Activated T-cell treated with anti-CD3 and anti-CD28 coated beads for 4 hours (primary cell): ENCODE results near the gene KCNH6.

Experiments used
- DNase-seq: peaks from one replicate; pipeline ENCODE4 v3.0.0-alpha.2; 2020

The KCNH6 gene

DNA sequence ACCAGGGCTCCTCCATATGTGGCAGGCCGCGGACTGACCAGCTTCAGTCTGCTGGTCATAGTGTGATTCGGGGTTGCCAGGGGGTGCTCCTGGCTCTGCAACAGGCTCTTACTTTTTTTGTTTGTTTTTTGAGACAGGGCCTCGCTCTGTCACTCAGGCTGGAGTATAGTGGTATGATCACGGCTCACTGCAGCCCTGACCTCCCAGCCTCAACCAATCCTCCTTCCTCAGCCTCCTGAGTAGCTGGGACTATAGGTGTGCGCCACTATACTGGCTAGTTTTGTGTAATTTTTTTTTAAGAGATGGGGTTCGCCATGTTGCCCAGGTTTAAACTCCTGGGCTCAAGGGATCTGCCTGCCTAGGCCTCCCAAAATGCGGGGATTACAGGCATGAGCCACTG is 11.8 kb upstream of the KCNH6 start:
- DNase-seq: no peak

- no peak for DNase-seq
Measured at GRCh38 chr17:63512388-63512787, 10.8 kb upstream of the KCNH6 start.

DNA sequence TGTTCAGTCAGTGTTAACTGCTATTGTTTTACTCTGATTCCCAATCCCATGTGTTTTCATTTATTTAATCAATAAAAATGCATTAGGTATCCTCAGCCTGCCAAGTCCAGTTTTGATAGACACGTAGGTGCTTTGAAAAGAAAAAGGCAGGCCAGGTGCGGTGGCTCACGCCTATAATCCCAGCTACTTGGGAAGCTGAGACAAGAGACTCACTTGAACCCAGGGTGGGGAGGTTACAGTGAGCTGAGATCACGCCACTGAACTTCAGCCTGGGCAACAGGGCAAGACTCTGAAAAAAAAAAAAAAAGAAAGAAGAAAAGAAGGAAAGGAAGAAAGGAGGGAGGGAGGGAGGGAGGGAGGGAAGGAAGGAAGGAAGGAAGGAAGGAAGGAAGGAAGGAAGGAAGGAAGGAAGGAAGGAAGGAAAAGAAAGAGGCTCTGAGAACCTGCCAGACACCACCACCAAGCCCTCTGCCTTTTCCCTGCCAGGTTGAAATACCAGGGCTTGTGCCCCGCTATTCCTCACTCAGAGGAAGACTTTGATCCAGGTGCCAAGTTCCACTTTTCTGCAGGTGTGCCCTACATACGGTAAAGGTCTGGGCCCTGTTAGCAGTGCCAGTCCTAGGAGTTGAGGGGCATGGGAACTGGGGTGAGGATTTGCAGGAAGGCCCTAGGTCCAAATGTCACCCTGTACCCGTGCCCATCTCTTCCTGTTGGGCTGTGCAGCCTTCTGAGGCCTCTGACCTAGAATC is 10.1 kb upstream of the KCNH6 start:
- no peak for DNase-seq

GRCh38 chr17:63514477-63514876 is 8.7 kb upstream of the KCNH6 start:
- no peak for DNase-seq

- no peak for DNase-seq
Measured at GRCh38 chr17:63514974-63515373, 8.2 kb upstream of the KCNH6 start.

DNA sequence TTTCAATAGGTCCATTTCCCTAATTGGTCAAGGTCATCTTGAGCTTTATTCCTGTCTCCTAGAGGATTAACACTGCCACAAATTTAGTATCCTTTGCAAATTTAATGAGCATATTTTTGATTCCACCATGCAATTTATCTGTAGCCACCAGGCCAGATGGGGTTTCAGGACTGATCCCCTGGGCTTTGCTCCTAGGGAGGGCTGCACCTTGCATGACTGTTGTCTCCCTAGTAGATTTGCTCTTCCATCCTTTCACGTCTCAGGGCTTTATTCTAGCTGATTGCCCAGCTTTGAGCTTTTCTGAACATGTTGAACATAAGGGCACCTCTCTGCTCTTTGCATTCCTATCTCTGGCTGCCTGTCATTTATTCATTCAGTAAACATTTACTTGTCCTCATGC is 7.7 kb upstream of the KCNH6 start:
- DNase-seq: no peak

DNA sequence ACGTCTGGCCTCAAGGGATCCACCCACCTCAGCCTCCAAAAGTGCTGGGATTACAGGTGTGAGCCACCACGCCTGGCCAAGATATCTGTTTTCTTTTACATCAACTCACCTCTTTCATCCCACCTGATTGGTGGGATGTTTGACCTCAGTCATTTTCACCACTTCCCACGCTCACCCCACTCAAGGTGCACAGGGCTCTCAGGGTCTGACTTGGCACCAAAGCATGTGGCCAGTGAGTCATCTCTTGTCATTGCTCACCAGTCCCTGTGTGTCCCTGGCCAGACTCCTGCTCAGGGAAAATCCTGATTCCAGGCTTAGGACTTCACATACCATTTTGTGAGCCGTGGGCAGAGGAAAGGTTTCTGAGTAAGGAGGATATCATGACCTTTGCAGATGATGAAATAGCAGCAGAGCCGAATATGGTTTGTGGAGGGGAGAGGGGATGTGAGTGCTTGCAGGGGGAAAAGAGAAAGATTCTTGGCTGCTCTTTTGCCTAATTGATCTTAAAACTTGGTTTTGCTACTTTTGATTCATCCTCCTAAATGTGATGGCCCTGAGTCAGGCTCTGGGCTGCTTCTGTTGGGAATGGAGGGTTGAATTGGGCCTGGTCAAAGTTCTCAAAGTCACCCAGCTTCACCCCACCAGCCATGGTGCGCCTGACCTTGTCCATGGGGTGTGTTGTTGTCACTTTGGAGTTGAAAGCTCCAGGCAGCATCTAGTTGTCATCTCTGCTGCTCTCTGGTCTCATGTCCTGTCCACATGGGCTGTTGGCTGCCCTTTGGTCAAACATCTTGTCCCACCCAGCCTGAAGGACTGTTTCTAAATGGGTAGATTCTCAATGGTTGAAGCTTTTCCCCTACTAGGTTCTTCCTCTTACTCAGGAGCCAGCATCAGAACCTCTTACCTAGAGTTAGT is 6.0 kb upstream of the KCNH6 start:
- no peak for DNase-seq

DNA sequence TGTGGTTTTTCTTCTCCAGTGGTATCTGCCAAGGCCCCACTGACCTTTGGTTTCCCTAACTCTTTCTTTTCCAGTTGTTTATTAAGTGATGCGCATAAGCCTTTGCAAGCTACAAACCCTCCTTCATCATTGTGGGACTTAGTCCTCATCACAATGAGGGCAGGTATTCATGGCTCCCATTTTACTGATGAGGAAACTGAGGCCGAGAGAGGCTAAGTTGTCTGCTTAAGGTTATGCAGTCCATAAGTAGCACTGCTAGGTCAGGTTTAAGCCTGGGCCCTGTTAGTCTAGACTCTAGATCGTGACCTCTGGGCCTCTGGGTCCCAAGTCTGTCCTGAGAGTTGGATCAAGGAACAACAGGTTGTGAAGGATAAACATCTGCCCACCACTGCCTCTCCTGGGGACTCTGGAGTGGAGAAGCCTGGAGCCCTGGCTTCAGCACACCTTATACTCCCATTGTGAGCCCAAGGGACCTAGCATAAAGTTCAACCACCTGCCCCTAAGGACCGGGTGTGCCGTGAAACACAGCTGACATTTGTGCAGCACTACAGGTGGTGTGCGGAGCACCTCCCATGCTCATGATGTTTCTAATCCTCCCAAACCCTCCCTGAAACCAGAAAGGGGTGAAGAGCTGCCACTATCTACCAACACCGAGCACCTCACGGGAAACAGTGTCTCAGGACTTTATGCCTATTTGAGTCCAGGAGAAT is 5.2 kb upstream of the KCNH6 start:
- no peak for DNase-seq

DNA sequence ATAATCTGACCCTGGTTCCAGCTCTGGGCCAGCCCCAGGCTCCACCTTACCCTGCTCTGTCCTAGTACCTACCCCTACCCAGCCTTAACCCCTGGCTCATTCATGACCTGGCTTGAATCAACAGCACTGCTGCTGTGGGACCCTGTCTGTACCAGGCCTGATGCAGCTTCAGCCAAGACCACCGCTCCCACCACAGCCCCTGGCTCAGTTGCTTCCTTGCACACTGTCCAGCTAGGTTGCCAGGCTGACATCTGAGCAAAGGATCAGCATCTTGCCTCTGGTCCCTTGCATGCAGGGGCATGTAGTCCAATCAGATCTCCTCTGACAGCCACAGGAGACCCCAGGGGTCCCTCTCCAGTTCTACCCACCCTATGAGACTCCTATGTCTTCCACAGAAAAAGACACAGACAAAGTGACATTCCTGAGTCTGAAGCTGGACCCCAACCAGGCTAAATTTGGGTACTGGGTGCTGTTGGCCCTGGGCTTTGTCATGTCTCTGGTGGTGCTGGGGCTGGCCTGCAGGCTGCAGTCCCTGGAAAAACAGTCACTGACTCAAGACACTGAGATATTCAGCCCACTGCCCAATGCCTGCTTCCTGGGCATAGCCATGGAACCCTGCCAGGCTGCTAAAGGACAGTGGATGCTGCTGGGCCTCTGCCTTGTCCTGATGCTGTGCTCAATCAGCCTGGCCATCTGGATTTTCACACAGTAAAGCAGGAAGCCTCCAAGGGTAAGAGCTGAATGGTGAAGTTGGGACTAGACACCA is 3.9 kb upstream of the KCNH6 start:
- no peak for DNase-seq

GRCh38 chr17:63519972-63520882 is 2.9 kb upstream of the KCNH6 start:
- DNase-seq: no peak

DNA sequence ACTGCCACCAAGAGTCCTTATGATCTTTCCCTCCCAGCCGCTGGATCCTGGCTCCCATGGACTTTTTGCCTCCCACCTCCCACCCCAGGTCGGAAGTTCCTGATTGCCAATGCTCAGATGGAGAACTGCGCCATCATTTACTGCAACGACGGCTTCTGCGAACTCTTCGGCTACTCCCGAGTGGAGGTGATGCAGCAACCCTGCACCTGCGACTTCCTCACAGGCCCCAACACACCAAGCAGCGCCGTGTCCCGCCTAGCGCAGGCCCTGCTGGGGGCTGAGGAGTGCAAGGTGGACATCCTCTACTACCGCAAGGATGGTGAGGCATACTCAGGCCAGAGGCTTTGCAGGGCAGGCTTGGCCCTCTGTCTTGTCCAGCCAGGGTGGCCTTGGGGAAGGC is 893 bp downstream of the KCNH6 start:
- no peak for DNase-seq

GRCh38 chr17:63525190-63525946 is 2.2 kb downstream of the KCNH6 start:
- DNase-seq: no peak

DNA sequence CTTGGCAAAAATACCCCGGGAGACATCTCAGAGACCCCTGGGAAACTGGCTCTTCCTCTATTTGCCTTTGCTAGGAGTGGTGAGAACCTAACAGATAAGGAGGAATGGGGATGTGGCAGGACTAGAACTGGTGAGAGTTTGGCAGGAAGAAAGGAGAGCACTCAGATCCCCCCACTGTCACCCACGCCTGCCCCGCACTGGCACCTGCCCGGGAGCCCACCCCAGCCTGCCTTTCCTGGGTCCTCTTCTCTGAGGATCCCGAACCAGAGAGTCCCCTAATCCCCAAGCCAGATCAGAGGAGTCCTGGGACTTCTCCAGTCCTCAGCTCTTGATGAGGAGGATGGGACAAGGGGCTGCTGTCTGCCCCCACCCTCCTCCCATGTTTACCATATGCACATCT is 3.7 kb downstream of the KCNH6 start:
- no peak for DNase-seq

DNA sequence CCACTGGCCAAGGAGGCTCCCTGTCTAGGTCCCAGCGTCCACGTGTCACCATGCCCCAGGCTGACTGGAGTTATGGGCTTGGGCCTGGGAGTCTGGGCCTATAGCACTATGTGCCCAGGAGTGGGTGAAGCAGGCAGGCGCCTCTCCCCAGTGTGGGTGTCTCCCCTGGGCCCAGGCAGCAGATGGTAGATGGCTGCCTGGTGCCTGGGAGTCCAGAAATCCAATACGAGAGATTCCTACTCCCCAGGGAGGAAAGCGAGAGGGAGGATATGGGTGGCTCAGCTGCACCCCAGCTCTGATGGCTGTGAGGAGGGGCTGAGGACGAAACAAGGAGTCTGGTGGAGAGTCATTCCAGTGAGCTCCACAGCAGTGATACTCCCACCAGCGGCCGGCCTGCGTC is 5.0 kb downstream of the KCNH6 start:
- no peak for DNase-seq

GRCh38 chr17:63529711-63530556 is 6.8 kb downstream of the KCNH6 start:
- DNase-seq: no peak

GRCh38 chr17:63530557-63531021 is 7.4 kb downstream of the KCNH6 start:
- no peak for DNase-seq

DNA sequence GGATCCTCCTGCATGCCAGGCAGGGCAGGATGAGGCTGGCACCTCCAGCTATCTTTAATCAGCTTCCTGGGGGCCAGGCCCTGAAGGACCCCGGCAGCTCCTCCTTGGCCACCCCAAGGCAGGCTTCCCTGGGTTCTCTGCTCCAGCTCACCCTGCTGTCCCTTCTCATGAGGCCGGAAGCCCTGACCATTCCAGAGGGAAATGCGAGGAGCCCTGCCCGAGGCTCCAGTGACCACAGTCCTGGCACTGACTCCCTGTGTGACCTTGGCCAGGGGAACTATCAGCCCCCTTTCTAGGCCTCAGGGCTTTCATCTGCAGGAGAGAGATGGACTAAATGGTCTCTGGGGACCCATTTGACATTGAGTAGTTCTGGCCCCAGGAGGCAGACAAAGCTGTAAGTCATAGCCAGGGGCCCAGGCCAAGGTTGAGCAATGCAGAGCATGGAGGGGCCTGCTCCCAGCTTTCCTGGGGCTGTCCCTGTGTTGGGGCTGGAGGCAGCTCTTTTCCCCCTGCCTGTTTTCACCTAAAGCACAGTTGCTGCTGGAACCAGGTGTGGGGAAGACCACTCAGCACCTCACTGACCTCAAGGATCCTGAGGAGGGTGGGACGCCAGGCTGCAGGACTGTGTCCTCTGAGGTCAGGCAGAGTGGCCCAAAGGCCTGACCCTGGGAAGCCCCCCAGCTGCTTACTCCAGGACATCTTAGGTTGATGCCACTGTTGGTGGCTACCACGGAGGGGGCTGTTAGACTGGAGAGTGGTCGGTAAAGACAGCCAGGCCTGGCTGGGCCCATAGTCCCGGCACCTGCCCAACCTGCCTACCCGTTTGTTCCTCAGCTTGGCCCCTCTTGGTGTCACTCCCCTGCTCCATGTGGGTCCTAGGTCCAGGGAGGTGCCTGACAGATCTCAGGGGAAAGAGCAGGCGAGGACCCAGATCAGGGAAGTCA is 8.1 kb downstream of the KCNH6 start:
- DNase-seq: no peak

DNA sequence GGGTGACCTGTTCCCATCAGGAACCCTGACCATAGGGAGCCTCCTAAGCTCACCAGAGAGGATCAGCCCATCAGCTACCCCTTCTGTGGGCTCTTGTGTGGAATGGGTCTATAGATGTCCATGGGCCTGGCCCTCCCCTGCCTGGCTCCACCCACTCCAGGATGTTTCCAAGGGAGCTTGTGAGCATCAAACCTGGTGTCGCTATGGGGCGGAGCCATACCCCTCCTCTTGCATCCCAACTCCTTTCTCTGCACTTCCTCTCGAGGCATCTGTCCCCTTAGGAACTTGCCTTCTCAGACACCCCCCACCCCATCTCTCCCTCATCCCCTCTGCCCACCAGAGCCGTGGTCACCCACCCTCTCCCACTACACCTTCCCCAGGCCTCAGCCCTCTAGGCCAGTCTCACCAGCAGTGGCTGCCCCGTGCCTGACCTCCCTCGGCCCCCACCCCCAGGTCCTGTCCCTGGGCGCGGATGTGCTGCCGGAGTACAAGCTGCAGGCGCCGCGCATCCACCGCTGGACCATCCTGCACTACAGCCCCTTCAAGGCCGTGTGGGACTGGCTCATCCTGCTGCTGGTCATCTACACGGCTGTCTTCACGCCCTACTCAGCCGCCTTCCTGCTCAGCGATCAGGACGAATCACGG is 10.4 kb downstream of the KCNH6 start:
- no peak for DNase-seq
